K562 (cell line): ENCODE results near the gene MTMR10. TPM values are rescaled to one million over a fixed set of nuclear protein-coding genes. Genes with fewer than 3 reads are reported as not detected.
A peak's percentile ranks its signal among the peaks of the same experiment; 100 is the strongest.

ENCODE experiments used
- CBX1 ChIP-seq: sonication (generic); IDR thresholded peaks from 2 replicates; pipeline ENCODE4 v1.6.1; 2016; ENCODE audit warnings: antibody characterized with exemption, low read depth, mild to moderate bottlenecking
- CBX2 ChIP-seq: fragments of 200-600 bp; sonication (generic); IDR thresholded peaks from one replicate; pipeline ENCODE4 v1.6.1; 2012; ENCODE audit warnings: mild to moderate bottlenecking, low read length, inconsistent platforms; ENCODE audit not compliant: insufficient read depth, poor library complexity, severe bottlenecking
- FOXK2 ChIP-seq, 2 experiments: fragments of 450-650 bp; IDR thresholded peaks in 1 of 2; conservative IDR thresholded peaks in 1 of 2; 2 replicates each; pipeline ENCODE4 v1.6.1; 2016; ENCODE audit warnings: low read depth in 2 of 2, mild to moderate bottlenecking in 1 of 2
- HDAC2 ChIP-seq: fragments of 450-650 bp; IDR thresholded peaks from 2 replicates; pipeline ENCODE4 v1.6.1; 2016; ENCODE audit warnings: mild to moderate bottlenecking
- KHSRP ChIP-seq: fragments of 450-650 bp; IDR thresholded peaks from 2 replicates; pipeline ENCODE4 v1.6.1; 2017
- MAX ChIP-seq: sonication (generic); formaldehyde crosslinking; IDR thresholded peaks from 2 replicates; pipeline ENCODE4 v1.9.0; 2022; ENCODE audit warnings: mild to moderate bottlenecking, missing genetic modification reagents
- NRF1 ChIP-seq, 2 experiments: fragments of 450-650 bp; IDR thresholded peaks in 1 of 2; conservative IDR thresholded peaks in 1 of 2; 2 replicates each; pipeline ENCODE4 v1.6.1; 2014; ENCODE audit warnings: mild to moderate bottlenecking in 2 of 2
- POLR2B ChIP-seq: fragments of 450-650 bp; IDR thresholded peaks from 2 replicates; pipeline ENCODE4 v1.6.1; 2018; ENCODE audit warnings: low read depth; ENCODE audit not compliant: partially characterized antibody
- SMAD1 ChIP-seq: fragments of 150-350 bp; IDR thresholded peaks from 2 replicates; pipeline ENCODE4 v1.6.1; 2014; ENCODE audit warnings: low read length, low read depth; ENCODE audit not compliant: partially characterized antibody
- SMC3 ChIP-seq: conservative IDR thresholded peaks from 2 replicates; pipeline ENCODE4 v1.6.1; 2011; ENCODE audit warnings: low read depth, low read length, improper control_type of control experiment; ENCODE audit not compliant: insufficient read depth
- TEAD4 ChIP-seq, 2 experiments: sonication (generic) in 1 of 2; formaldehyde crosslinking in 1 of 2; IDR thresholded peaks; 2 replicates each; pipeline versions ENCODE4 v1.6.1 to v1.8.0; 2012 to 2022; ENCODE audit warnings: borderline replicate concordance in 1 of 2, inconsistent platforms in 1 of 2, low read length in 1 of 2, mild to moderate bottlenecking in 1 of 2, missing genetic modification reagents in 1 of 2
- ZNF436 ChIP-seq: fragments of 250-450, 450-650 bp; sonication (Bioruptor Pico); formaldehyde crosslinking; IDR thresholded peaks from 2 replicates; pipeline ENCODE4 v1.7.0; 2020; ENCODE audit warnings: mild to moderate bottlenecking
- ZSCAN29 ChIP-seq: fragments of 450-650 bp; IDR thresholded peaks from 2 replicates; pipeline ENCODE4 v1.6.1; 2017
- polyA plus RNA-seq, 8 experiments: library from polyadenylated mRNA; depleted of rRNA in 4 of 8; stranded (reverse) in 5 of 8; unstranded in 3 of 8; fragments of >200 nt; fragmentation: Nextera tagmentation in 2 of 8; fragmentation: Illumina TruSeq in 1 of 8; extraction: Ambion mirVana in 2 of 8; extraction: Trizol in 1 of 8; gene quantifications; 2 replicates each; pipeline versions ENCODE4 v1.2.1 to v1.2.3, GENCODE V29; 2011 to 2014; ENCODE audit warnings: inconsistent platforms in 1 of 8, missing spikeins in 1 of 8
- total RNA-seq, 7 experiments: library from RNA; depleted of rRNA in 6 of 7; stranded (reverse); fragments of >200 nt in 6 of 7; fragmentation: Illumina TruSeq in 2 of 7; extraction: Trizol in 2 of 7; gene quantifications; 2 replicates each; pipeline versions ENCODE4 v1.2.1 to v1.2.3, GENCODE V29; 2011 to 2021; ENCODE audit warnings: low replicate concordance in 1 of 7
- TF ChIP-seq, protein P1 (sequence below), 2 experiments: IDR thresholded peaks; 2 replicates each; pipeline ENCODE4 v1.6.1; 2012; ENCODE audit warnings: improper control_type of control experiment in 2 of 2, low read depth in 2 of 2, low read length in 2 of 2, borderline replicate concordance in 1 of 2
- TF ChIP-seq, protein P2 (sequence below): sonication (generic); formaldehyde crosslinking; IDR thresholded peaks from 2 replicates; pipeline ENCODE4 v1.8.0; 2023; ENCODE audit warnings: missing genetic modification reagents, mild to moderate bottlenecking, borderline replicate concordance
- TF ChIP-seq, protein P3 (sequence below): fragments of 450-650 bp; IDR thresholded peaks from 2 replicates; pipeline ENCODE4 v1.6.1; 2016; ENCODE audit warnings: mild to moderate bottlenecking

Gene MTMR10
- total and polyA plus RNA-seq, 9 of the 15 experiments (the other 6 are each of a cell fraction or from before 2014, with no cell fraction given), result 1.6 to 6.8 (median 4.8) TPM

DNA sequence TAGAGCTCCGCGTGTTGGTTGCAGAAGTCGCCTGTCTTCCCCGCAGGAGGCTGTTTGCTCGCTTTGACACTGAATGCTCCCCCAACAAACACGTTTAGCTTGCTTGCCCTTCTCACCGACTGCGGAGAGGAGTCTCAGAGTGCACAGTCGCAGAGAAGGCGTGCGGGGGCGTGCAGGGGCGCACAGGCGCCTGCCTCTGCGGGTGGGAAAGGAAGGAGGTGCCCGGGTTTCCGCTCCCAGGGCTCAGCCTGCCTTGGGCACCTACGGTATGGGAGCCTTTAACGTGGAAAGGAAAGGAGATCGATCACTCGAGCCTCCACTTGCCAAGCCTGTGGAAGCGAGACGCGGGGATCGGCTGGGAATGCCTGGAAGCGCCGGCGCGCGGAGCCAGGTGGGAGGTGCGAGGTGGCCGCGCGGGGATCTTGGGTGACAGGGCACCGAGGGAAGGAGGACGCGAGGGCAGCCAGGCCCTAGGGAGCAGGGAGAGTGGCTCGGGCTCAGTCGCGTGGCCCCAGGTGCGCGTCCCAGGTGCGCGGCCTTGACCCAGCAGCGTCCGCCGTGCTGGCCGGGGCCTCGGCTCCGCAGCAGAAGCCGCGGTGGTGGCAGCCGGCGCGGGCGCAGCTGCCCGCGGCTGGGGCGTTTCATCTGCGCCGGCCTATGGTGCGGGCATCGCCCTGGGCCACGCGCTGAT, 87.8 kb downstream of the MTMR10 start, which contains the start of gene FAN1 (continued):
- TF ChIP-seq MAX (peak; percentile 71), FOXK2 (conservative IDR thresholded peaks at IDR 0.05 in 1 of 2, IDR thresholded peaks at IDR 0.05 in 1 of 2; ENCODE audit: low read depth in 2 of 2) (0 out of 4 replicates have a peak, but pooled peaks of 1 of the 2 experiments have one; percentile 56), KHSRP (no peak), SMC3 (0 out of 2 replicates have a peak, but pooled peaks have one; percentile 5), HDAC2 (0 out of 2 replicates have a peak, but pooled peaks have one; percentile 24), NRF1 (conservative IDR thresholded peaks at IDR 0.05 in 1 of 2, IDR thresholded peaks at IDR 0.05 in 1 of 2) (peak; percentile 67 to 77), ZSCAN29 (no peak), TEAD4 (IDR thresholded peaks at IDR 0.05; ENCODE audit: low read length) (peak; percentile 7; the same call in 1 of the 2 replicates), TEAD4 (CRISPR knock-in tag; IDR thresholded peaks at IDR 0.05; ENCODE audit: borderline replicate concordance) (no peak), POLR2B (peak; percentile 55), CBX2 (no peak), SMAD1 (peak; percentile 44), ZNF436 (CRISPR knock-in tag) (no peak), CBX1 (peak; percentile 40; the same call in 1 of the 2 replicates)
- TF ChIP-seq, protein P1, sequence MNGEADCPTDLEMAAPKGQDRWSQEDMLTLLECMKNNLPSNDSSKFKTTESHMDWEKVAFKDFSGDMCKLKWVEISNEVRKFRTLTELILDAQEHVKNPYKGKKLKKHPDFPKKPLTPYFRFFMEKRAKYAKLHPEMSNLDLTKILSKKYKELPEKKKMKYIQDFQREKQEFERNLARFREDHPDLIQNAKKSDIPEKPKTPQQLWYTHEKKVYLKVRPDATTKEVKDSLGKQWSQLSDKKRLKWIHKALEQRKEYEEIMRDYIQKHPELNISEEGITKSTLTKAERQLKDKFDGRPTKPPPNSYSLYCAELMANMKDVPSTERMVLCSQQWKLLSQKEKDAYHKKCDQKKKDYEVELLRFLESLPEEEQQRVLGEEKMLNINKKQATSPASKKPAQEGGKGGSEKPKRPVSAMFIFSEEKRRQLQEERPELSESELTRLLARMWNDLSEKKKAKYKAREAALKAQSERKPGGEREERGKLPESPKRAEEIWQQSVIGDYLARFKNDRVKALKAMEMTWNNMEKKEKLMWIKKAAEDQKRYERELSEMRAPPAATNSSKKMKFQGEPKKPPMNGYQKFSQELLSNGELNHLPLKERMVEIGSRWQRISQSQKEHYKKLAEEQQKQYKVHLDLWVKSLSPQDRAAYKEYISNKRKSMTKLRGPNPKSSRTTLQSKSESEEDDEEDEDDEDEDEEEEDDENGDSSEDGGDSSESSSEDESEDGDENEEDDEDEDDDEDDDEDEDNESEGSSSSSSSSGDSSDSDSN (IDR thresholded peaks at IDR 0.05; ENCODE audit: borderline replicate concordance in 1 of 2, low read depth in 2 of 2, low read length in 2 of 2), result peak in 1 of 2 experiments; percentile 68; a peak in 1 of 4 replicates
- TF ChIP-seq, protein P2, sequence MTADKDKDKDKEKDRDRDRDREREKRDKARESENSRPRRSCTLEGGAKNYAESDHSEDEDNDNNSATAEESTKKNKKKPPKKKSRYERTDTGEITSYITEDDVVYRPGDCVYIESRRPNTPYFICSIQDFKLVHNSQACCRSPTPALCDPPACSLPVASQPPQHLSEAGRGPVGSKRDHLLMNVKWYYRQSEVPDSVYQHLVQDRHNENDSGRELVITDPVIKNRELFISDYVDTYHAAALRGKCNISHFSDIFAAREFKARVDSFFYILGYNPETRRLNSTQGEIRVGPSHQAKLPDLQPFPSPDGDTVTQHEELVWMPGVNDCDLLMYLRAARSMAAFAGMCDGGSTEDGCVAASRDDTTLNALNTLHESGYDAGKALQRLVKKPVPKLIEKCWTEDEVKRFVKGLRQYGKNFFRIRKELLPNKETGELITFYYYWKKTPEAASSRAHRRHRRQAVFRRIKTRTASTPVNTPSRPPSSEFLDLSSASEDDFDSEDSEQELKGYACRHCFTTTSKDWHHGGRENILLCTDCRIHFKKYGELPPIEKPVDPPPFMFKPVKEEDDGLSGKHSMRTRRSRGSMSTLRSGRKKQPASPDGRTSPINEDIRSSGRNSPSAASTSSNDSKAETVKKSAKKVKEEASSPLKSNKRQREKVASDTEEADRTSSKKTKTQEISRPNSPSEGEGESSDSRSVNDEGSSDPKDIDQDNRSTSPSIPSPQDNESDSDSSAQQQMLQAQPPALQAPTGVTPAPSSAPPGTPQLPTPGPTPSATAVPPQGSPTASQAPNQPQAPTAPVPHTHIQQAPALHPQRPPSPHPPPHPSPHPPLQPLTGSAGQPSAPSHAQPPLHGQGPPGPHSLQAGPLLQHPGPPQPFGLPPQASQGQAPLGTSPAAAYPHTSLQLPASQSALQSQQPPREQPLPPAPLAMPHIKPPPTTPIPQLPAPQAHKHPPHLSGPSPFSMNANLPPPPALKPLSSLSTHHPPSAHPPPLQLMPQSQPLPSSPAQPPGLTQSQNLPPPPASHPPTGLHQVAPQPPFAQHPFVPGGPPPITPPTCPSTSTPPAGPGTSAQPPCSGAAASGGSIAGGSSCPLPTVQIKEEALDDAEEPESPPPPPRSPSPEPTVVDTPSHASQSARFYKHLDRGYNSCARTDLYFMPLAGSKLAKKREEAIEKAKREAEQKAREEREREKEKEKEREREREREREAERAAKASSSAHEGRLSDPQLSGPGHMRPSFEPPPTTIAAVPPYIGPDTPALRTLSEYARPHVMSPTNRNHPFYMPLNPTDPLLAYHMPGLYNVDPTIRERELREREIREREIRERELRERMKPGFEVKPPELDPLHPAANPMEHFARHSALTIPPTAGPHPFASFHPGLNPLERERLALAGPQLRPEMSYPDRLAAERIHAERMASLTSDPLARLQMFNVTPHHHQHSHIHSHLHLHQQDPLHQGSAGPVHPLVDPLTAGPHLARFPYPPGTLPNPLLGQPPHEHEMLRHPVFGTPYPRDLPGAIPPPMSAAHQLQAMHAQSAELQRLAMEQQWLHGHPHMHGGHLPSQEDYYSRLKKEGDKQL (CRISPR knock-in tag), result no peak
- TF ChIP-seq, protein P3, sequence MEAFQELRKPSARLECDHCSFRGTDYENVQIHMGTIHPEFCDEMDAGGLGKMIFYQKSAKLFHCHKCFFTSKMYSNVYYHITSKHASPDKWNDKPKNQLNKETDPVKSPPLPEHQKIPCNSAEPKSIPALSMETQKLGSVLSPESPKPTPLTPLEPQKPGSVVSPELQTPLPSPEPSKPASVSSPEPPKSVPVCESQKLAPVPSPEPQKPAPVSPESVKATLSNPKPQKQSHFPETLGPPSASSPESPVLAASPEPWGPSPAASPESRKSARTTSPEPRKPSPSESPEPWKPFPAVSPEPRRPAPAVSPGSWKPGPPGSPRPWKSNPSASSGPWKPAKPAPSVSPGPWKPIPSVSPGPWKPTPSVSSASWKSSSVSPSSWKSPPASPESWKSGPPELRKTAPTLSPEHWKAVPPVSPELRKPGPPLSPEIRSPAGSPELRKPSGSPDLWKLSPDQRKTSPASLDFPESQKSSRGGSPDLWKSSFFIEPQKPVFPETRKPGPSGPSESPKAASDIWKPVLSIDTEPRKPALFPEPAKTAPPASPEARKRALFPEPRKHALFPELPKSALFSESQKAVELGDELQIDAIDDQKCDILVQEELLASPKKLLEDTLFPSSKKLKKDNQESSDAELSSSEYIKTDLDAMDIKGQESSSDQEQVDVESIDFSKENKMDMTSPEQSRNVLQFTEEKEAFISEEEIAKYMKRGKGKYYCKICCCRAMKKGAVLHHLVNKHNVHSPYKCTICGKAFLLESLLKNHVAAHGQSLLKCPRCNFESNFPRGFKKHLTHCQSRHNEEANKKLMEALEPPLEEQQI, result no peak
